DMS79 (cell line): Measurements from ENCODE around the gene LDB2.
"Not testable (repeated sequence)": the region's sequence is repeated elsewhere in the genome, so short reads cannot be mapped to it uniquely, and the experiment has no call there.

ENCODE experiments used
- DNase-seq: peaks from one replicate; lab custom pipeline; 2025; lab: John Stamatoyannopoulos, UW

Gene LDB2

GRCh38 chr4:16646459-16646858 lies 252.0 kb downstream of the LDB2 start:
- no peak for DNase-seq

GRCh38 chr4:16643893-16644292 lies 254.6 kb downstream of the LDB2 start:
- no peak for DNase-seq

- no peak for DNase-seq
Measured at GRCh38 chr4:16642897-16643296, 255.5 kb downstream of the LDB2 start.

GRCh38 chr4:16641971-16642370 lies 256.5 kb downstream of the LDB2 start:
- DNase-seq: no peak

GRCh38 chr4:16636912-16637630 lies 261.4 kb downstream of the LDB2 start:
- DNase-seq: no peak

GRCh38 chr4:16636304-16636703 lies 262.1 kb downstream of the LDB2 start:
- DNase-seq: no peak

- DNase-seq: not testable (repeated sequence)
Measured at GRCh38 chr4:16629274-16629673, 269.2 kb downstream of the LDB2 start.

GRCh38 chr4:16628835-16629234 lies 269.6 kb downstream of the LDB2 start:
- not testable (repeated sequence) for DNase-seq

GRCh38 chr4:16627999-16628398 lies 270.4 kb downstream of the LDB2 start:
- DNase-seq: no peak

- no peak for DNase-seq
Measured at GRCh38 chr4:16626945-16627344, 271.5 kb downstream of the LDB2 start.

- no peak for DNase-seq
Measured at GRCh38 chr4:16622826-16623225, 275.6 kb downstream of the LDB2 start.

- DNase-seq: no peak
Measured at GRCh38 chr4:16617435-16617834, 281.0 kb downstream of the LDB2 start.

- DNase-seq: no peak
Measured at GRCh38 chr4:16617011-16617410, 281.4 kb downstream of the LDB2 start.

- DNase-seq: no peak
Measured at GRCh38 chr4:16609170-16609758, 289.2 kb downstream of the LDB2 start.

- no peak for DNase-seq
Measured at GRCh38 chr4:16608611-16609125, 289.8 kb downstream of the LDB2 start.

- DNase-seq: no peak
Measured at GRCh38 chr4:16608123-16608522, 290.3 kb downstream of the LDB2 start.

- DNase-seq: no peak
Measured at GRCh38 chr4:16607241-16608066, 291.0 kb downstream of the LDB2 start.

- no peak for DNase-seq
Measured at GRCh38 chr4:16606691-16607090, 291.8 kb downstream of the LDB2 start.

- DNase-seq: no peak
Measured at GRCh38 chr4:16603178-16603577, 295.3 kb downstream of the LDB2 start.

- DNase-seq: no peak
Measured at GRCh38 chr4:16598597-16599206, 299.7 kb downstream of the LDB2 start.

GRCh38 chr4:16597845-16598596 lies 300.4 kb downstream of the LDB2 start:
- DNase-seq: no peak

GRCh38 chr4:16597443-16597842 lies 301.0 kb downstream of the LDB2 start:
- DNase-seq: no peak
